ENCODE results near the gene DLST. TPM values are rescaled to one million over a fixed set of nuclear protein-coding genes. Genes with fewer than 3 reads are reported as not detected.

Gene DLST
- total RNA-seq, result 100 to 1,000 TPM; 160 to 161 TPM
- polyA plus RNA-seq, result 8.8 TPM

DNA sequence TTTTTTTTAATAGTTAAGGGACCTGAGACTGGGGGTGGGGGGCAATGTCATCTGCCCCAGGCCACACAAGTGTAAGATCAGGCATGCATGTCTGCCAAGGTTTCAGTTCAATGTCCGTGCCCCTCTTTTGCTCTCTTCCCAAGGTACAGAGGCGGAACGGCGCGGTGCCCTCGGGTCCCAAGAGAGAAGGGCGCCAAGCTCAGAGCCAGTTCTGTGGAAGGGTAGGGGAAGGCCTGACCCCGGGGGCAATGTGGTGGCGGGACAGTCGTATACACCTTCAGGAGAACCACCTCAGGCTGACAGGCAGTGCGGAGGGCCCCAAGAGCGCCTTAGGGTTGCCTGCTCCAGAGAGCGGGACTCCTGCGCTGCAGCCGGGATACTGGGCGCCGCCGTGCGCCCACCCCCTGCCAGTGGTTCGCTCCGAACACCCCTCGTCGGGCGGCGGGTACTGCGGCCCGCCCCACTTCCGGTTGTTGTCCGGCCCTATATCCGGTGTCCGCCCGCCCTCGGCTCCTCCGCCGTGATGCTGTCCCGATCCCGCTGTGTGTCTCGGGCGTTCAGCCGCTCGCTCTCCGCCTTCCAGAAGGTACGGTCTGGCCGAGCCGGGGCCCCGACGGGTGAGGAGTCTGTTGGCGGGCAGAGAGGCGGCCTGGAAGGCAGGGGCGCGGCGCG lies at the start of gene DLST:
DLST (plus strand) TSS at position 486 of the 672 bp plus-strand sequence; CDS start at position 524, 38 bp downstream.
- Mint-ChIP-seq H3K27ac (peak within 1 kb of the TSS; percentile 91 to 100 (median 99)), H3K9me3 (no peaks in the 10 kb centered on the region), H3K27me3 (peaks cover 0 to 1% of the 10 kb centered on the region in 2 donors), H3K4me1 (peaks cover 60 to 76% (median 71%) of the 10 kb centered on the region in 3 donors), H3K36me3 (peaks cover 0 to 33% (median 2%) of the 10 kb centered on the region in 3 donors), H3K4me3 (peak within 1 kb of the TSS; percentile 97 to 100 (median 99))
- Histone ChIP-seq H3K27me3 (ENCODE audit: insufficient read depth, low read length, poor library complexity, severe bottlenecking) (no peaks in the 10 kb centered on the region), H3K27ac (ENCODE audit: low read depth, low read length) (peak within 1 kb of the TSS; percentile 93), H3K9me3 (ENCODE audit: low read length) (no peaks in the 10 kb centered on the region), H3K4me1 (ENCODE audit: insufficient read depth, low read length) (peaks cover 39% of the 10 kb centered on the region), H3K36me3 (ENCODE audit: insufficient read depth, low read length) (no peaks in the 10 kb centered on the region), H3K4me3 (ENCODE audit: low read length) (peak within 1 kb of the TSS; percentile 92)
- ChIA-PET CTCF (interaction anchor here (1.0 to 12.1 kb wide), 7 partner anchors 9 to 272 kb away, joined by 3 to 125 read pairs (median 7); no protein-coding TSS in a partner anchor), POLR2A (interaction anchor here (0.7 to 2.1 kb wide), 3 partner anchors 14 to 244 kb away, joined by 5 to 14 read pairs (median 5); no protein-coding TSS in a partner anchor)
- DNase-seq, result peak; percentile 76 to 89 (median 81)

DNA sequence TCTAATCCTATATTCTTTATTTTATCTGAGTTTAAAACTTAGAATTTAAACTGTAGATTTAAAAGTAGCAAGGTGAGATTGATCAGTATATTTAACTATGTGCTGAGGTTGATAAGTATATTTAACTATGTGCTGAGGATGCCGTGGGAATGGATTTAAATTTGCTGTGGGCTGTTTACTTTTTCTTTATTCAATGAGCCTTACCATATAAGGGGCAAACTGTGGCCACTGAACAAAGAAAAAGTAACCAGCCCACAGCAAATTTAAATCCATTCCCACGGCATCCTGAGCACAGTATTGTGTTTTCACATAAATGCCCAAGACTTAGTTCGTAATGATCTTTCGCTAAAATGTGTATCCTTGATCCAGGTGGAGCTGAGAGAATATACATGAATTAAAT lies 48.9 kb upstream of the DLST start:
- H3K27me3 Mint-ChIP-seq, result no peaks in the 10 kb centered on the region
- Histone ChIP-seq H3K36me3 (ENCODE audit: insufficient read depth, low read length) (peaks cover 6% of the 10 kb centered on the region), H3K4me1 (ENCODE audit: insufficient read depth, low read length) (peaks cover 36% of the 10 kb centered on the region), H3K9me3 (ENCODE audit: low read length) (no peaks in the 10 kb centered on the region), H3K27ac (ENCODE audit: low read depth, low read length) (no peak overlapping the region), H3K27me3 (ENCODE audit: insufficient read depth, low read length, poor library complexity, severe bottlenecking) (no peaks in the 10 kb centered on the region), H3K4me3 (ENCODE audit: low read length) (no peak overlapping the region)
- H3K4me3 Mint-ChIP-seq, result no peak overlapping the region
- DNase-seq, result no peak
- CTCF ChIA-PET, result interaction anchor here (0.9 kb wide), 1 partner anchor 73 kb away, joined by 3 read pairs; no protein-coding TSS in a partner anchor
- POLR2A ChIA-PET, result no interaction called here
- no peak overlapping the region for H3K27ac Mint-ChIP-seq
- H3K4me1 Mint-ChIP-seq, result peaks cover 27 to 36% (median 35%) of the 10 kb centered on the region in 3 donors
- H3K36me3 Mint-ChIP-seq, result peaks cover 0 to 54% (median 18%) of the 10 kb centered on the region in 3 donors
- no peaks in the 10 kb centered on the region for H3K9me3 Mint-ChIP-seq

DNA sequence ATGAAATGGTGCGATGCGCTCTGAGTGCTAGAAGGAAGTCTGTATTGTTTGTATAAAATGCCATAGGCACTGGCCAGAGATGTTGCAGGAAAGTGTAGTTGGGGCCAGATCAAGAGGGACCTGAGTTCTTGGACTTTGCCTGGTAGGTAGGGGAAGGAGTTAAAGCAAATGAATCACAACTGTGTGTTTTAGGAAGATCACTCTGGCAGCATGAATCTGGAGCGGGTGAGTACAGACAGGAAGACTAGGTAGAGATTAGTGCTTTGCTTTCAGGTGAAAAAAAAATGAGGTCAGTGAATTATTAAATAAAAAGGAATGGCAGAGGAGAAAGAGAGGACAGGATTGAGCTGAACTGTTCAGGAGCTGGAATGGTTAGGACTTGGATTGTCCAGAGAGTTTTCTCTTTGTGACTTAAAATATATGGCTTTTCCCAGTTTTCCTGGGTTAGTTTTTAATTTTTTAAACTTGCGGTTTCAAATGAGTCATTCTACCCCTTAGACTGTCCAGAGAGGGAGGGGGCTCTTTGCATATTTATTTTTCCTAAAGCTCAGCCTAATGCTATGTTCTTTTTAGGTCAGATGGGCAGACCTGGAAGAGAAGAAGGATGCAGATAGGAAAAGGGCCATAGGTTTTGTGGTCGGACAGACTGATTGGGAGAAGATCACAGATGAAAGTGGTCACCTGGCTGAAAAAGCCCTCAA lies 46.9 kb upstream of the DLST start:
- H3K27ac ChIP-seq (ENCODE audit: low read depth, low read length), result no peak overlapping the region
- H3K4me3 Mint-ChIP-seq, result peak overlapping the region in 1 of 7 donors; percentile 0
- H3K27ac Mint-ChIP-seq, result peak overlapping the region; percentile 27 to 91 (median 66)
- H3K4me1 ChIP-seq (ENCODE audit: insufficient read depth, low read length), result peaks cover 54% of the 10 kb centered on the region
- H3K27me3 ChIP-seq (ENCODE audit: insufficient read depth, low read length, poor library complexity, severe bottlenecking), result no peaks in the 10 kb centered on the region
- peaks cover 37 to 55% (median 52%) of the 10 kb centered on the region in 3 donors for H3K4me1 Mint-ChIP-seq
- ChIA-PET POLR2A (interaction anchor here (0.6 kb wide), 1 partner anchor 72 kb away, joined by 5 read pairs; no protein-coding TSS in a partner anchor), CTCF (interaction anchor here (1.2 kb wide), 1 partner anchor 26 kb away, joined by 4 read pairs; no protein-coding TSS in a partner anchor)
- H3K27me3 Mint-ChIP-seq, result no peaks in the 10 kb centered on the region
- peaks cover 0 to 43% (median 12%) of the 10 kb centered on the region in 3 donors for H3K36me3 Mint-ChIP-seq
- no peaks in the 10 kb centered on the region for H3K36me3 ChIP-seq (ENCODE audit: insufficient read depth, low read length)
- H3K9me3 ChIP-seq (ENCODE audit: low read length), result no peaks in the 10 kb centered on the region
- H3K9me3 Mint-ChIP-seq, result no peaks in the 10 kb centered on the region
- no peak overlapping the region for H3K4me3 ChIP-seq (ENCODE audit: low read length)
- no peak for DNase-seq

DNA sequence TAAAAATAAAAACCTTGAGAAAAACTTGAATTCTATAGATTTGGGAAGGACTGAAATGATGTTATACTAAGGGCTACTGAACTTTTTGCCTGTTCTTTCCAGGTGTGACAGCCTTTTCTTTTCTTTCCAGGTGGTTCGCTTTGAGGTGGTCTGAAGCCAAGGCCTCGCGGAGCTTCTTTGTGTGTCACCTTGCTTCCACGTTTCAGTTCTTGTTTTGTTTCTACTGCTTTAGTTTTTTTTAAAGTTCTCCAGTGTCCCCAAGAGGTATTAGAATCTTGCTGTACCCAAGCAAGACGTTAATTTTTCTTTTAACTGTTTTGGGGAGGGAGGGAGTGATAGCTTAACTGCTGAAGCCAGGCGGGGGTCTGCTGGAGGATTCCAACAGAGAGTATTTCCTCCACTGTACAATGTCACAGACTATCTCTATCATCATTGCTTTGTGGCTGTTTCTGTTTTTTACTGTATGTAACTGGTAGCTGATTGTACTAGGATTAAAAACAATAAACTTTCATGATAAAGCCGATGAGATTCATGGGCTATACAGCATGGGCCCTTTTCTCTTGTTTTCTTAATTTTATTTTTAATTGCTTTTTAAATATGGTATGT lies 46.0 kb upstream of the DLST start:
- Mint-ChIP-seq H3K4me1 (peaks cover 46 to 64% (median 61%) of the 10 kb centered on the region in 3 donors), H3K27me3 (no peaks in the 10 kb centered on the region), H3K36me3 (peaks cover 0 to 34% (median 5%) of the 10 kb centered on the region in 3 donors), H3K4me3 (no peak overlapping the region), H3K9me3 (no peaks in the 10 kb centered on the region), H3K27ac (peak overlapping the region in 7 of 8 donors; percentile 27 to 98 (median 77))
- H3K9me3 ChIP-seq (ENCODE audit: low read length), result no peaks in the 10 kb centered on the region
- no peak overlapping the region for H3K27ac ChIP-seq (ENCODE audit: low read depth, low read length)
- H3K4me3 ChIP-seq (ENCODE audit: low read length), result no peak overlapping the region
- ChIA-PET POLR2A (interaction anchor here (0.6 kb wide), 1 partner anchor 73 kb away, joined by 5 read pairs; no protein-coding TSS in a partner anchor), CTCF (interaction anchor here (1.0 to 1.2 kb wide), 2 partner anchors 25 to 227 kb away, joined by 4 read pairs; no protein-coding TSS in a partner anchor)
- H3K4me1 ChIP-seq (ENCODE audit: insufficient read depth, low read length), result peaks cover 63% of the 10 kb centered on the region
- peak in 1 of 5 donors; percentile 28 for DNase-seq
- H3K27me3 ChIP-seq (ENCODE audit: insufficient read depth, low read length, poor library complexity, severe bottlenecking), result no peaks in the 10 kb centered on the region
- no peaks in the 10 kb centered on the region for H3K36me3 ChIP-seq (ENCODE audit: insufficient read depth, low read length)

DNA sequence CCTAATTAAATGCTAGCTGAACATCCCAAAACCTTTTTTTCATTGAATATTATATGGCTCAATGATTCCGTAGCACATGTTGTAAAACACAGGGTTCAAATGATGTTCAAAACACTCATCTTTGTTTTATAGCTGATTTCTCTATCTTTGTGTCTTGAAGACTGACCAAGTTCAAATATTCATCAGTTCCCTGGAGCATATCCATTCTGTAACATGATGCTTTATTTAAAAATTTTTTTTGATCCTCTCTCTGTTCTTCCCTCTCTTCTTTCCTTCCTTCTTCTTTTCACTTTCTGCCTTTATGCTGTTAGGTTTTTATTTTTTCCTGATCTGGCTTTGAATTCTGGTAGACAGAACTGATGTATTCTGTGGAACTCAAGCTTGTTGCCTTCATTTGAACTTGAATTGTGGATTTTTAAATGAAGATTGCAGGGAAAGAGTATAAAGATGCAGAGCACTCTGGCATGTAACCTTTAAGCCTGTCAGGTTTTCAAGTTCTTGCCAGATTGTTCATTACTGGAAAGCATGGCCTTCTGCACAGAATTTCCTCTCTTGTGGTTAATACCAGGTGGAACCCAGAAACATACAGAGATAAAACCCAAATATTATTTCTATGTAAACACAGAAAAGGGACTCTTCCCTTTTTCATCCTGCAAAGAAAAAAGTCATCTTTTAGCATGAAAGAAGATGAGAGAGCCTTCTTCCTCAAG lies 45.3 kb upstream of the DLST start:
- ChIA-PET CTCF (interaction anchor here (1.0 to 1.2 kb wide), 2 partner anchors 24 to 227 kb away, joined by 4 read pairs; no protein-coding TSS in a partner anchor), POLR2A (no interaction called here)
- H3K27ac ChIP-seq (ENCODE audit: low read depth, low read length), result no peak overlapping the region
- peak overlapping the region in 5 of 7 donors; percentile 2 to 43 (median 19) for H3K4me3 Mint-ChIP-seq
- H3K36me3 Mint-ChIP-seq, result peaks cover 0 to 30% (median 5%) of the 10 kb centered on the region in 3 donors
- no peaks in the 10 kb centered on the region for H3K27me3 Mint-ChIP-seq
- no peaks in the 10 kb centered on the region for H3K36me3 ChIP-seq (ENCODE audit: insufficient read depth, low read length)
- no peak overlapping the region for H3K4me3 ChIP-seq (ENCODE audit: low read length)
- peak overlapping the region; percentile 67 to 99 (median 96) for H3K27ac Mint-ChIP-seq
- H3K9me3 ChIP-seq (ENCODE audit: low read length), result no peaks in the 10 kb centered on the region
- H3K27me3 ChIP-seq (ENCODE audit: insufficient read depth, low read length, poor library complexity, severe bottlenecking), result no peaks in the 10 kb centered on the region
- DNase-seq, result no peak
- H3K4me1 ChIP-seq (ENCODE audit: insufficient read depth, low read length), result peaks cover 70% of the 10 kb centered on the region
- H3K4me1 Mint-ChIP-seq, result peaks cover 53 to 70% (median 68%) of the 10 kb centered on the region in 3 donors
- H3K9me3 Mint-ChIP-seq, result no peaks in the 10 kb centered on the region

DNA sequence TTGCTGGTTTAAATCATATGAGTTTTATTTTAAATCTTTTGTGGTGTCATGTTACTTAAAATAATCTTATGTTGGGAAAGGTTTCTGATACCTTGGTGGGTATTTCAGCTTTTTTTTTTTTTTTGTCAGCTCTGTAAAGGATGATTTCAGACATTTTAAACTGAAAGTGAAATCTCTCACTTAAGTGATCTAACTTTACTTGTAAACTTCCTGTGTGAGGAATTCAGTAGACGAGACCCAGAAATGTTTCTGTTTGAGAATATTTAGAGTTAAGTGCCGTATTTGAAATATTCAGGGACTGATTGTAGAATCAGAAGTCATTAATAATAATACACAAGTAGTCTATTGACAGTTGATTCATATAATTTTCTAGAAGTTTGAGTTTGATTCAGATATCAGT lies 43.5 kb upstream of the DLST start:
- H3K27me3 Mint-ChIP-seq, result no peaks in the 10 kb centered on the region

DNA sequence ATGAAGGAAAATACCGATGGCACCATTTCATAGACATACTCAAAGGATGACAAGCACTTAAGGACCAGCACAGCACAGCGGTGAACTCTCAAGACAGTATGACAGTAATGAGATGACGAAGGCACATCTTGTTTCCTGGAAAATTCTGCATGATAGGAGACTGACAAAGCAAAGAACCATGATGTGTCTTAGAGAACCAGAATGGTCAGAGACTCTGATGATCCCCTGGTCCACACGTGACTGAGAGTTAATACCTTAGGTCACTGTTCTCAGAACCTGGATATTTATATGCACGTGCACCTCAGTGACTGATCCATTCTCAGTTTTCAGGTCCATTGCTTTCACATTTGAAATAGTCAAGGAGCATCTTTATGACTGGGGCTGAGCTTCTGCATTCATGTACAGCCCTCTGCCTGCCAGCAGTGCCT lies 41.1 kb upstream of the DLST start:
- peaks cover 0 to 12% (median 0%) of the 10 kb centered on the region in 3 donors for H3K36me3 Mint-ChIP-seq
- CTCF ChIA-PET, result interaction anchor here (1.3 to 2.5 kb wide), 3 partner anchors 20 to 228 kb away, joined by 4 to 15 read pairs (median 4); partner anchors contain the start of genes LTBP2 and YLPM1
- H3K27ac ChIP-seq (ENCODE audit: low read depth, low read length), result no peak overlapping the region
- H3K4me3 Mint-ChIP-seq, result peak overlapping the region in 2 of 7 donors; percentile 35 to 37
- H3K27me3 Mint-ChIP-seq, result no peaks in the 10 kb centered on the region
- H3K9me3 Mint-ChIP-seq, result no peaks in the 10 kb centered on the region
- DNase-seq, result no peak
- no peaks in the 10 kb centered on the region for H3K27me3 ChIP-seq (ENCODE audit: insufficient read depth, low read length, poor library complexity, severe bottlenecking)
- H3K4me1 ChIP-seq (ENCODE audit: insufficient read depth, low read length), result peaks cover 77% of the 10 kb centered on the region
- POLR2A ChIA-PET, result no interaction called here
- H3K36me3 ChIP-seq (ENCODE audit: insufficient read depth, low read length), result no peaks in the 10 kb centered on the region
- H3K9me3 ChIP-seq (ENCODE audit: low read length), result no peaks in the 10 kb centered on the region
- H3K27ac Mint-ChIP-seq, result peak overlapping the region; percentile 2 to 99 (median 84)
- peaks cover 58 to 71% (median 69%) of the 10 kb centered on the region in 3 donors for H3K4me1 Mint-ChIP-seq
- H3K4me3 ChIP-seq (ENCODE audit: low read length), result no peak overlapping the region

More for the DNA sequence above, 43.5 kb upstream of the DLST start:
- Histone ChIP-seq H3K36me3 (ENCODE audit: insufficient read depth, low read length) (no peaks in the 10 kb centered on the region), H3K27me3 (ENCODE audit: insufficient read depth, low read length, poor library complexity, severe bottlenecking) (no peaks in the 10 kb centered on the region), H3K9me3 (ENCODE audit: low read length) (no peaks in the 10 kb centered on the region), H3K4me1 (ENCODE audit: insufficient read depth, low read length) (peaks cover 82% of the 10 kb centered on the region), H3K4me3 (ENCODE audit: low read length) (peak overlapping the region; percentile 3), H3K27ac (ENCODE audit: low read depth, low read length) (peak overlapping the region; percentile 52)
- H3K27ac Mint-ChIP-seq, result peak overlapping the region; percentile 93 to 99 (median 97)
- H3K36me3 Mint-ChIP-seq, result peaks cover 0 to 27% (median 5%) of the 10 kb centered on the region in 3 donors
- H3K9me3 Mint-ChIP-seq, result no peaks in the 10 kb centered on the region
- CTCF ChIA-PET, result interaction anchor here (0.6 to 1.7 kb wide), 5 partner anchors 9 to 229 kb away, joined by 3 to 4 read pairs (median 4); no protein-coding TSS in a partner anchor
- H3K4me1 Mint-ChIP-seq, result peaks cover 65 to 85% (median 82%) of the 10 kb centered on the region in 3 donors
- POLR2A ChIA-PET, result interaction anchor here (0.6 to 1.9 kb wide), 6 partner anchors 23 to 226 kb away, joined by 3 to 11 read pairs (median 4); partner anchors contain the start of genes ACYP1 and YLPM1
- DNase-seq, result peak in 2 of 5 donors; percentile 43 to 48
- peak overlapping the region; percentile 58 to 89 (median 82) for H3K4me3 Mint-ChIP-seq
